Central memory CD4-positive, alpha-beta T cell (primary cell): ENCODE measurements around the gene DAAM2.

Experiments
- DNase-seq: peaks from one replicate; pipeline ENCODE4 v3.0.0; 2022

The DAAM2 gene

GRCh38 chr6:39850736-39851297 is 58.6 kb downstream of the DAAM2 start:
- no peak for DNase-seq

- DNase-seq, result no peak
These were observed 59.2 kb downstream of the DAAM2 start for GRCh38 chr6:39851331-39851730.

- no peak for DNase-seq
These were observed 60.1 kb downstream of the DAAM2 start for GRCh38 chr6:39852324-39852723.

- DNase-seq, result no peak
These were observed 61.4 kb downstream of the DAAM2 start for GRCh38 chr6:39853604-39854003.

- no peak for DNase-seq
These were observed 63.3 kb downstream of the DAAM2 start for GRCh38 chr6:39855356-39855995.

GRCh38 chr6:39859025-39859424 is 66.8 kb downstream of the DAAM2 start:
- no peak for DNase-seq

GRCh38 chr6:39861663-39862062 is 69.5 kb downstream of the DAAM2 start:
- no peak for DNase-seq

- DNase-seq, result peak; percentile 5
These were observed 73.1 kb downstream of the DAAM2 start for GRCh38 chr6:39865011-39865888.

- DNase-seq, result no peak
These were observed 75.4 kb downstream of the DAAM2 start for GRCh38 chr6:39867592-39867991.

- no peak for DNase-seq
These were observed 78.8 kb downstream of the DAAM2 start for GRCh38 chr6:39870950-39871349.

GRCh38 chr6:39873439-39873838 is 81.3 kb downstream of the DAAM2 start:
- DNase-seq, result no peak

- no peak for DNase-seq
These were observed 83.9 kb downstream of the DAAM2 start for GRCh38 chr6:39876111-39876510.

GRCh38 chr6:39876826-39877225 is 84.7 kb downstream of the DAAM2 start:
- DNase-seq, result no peak

GRCh38 chr6:39879535-39879934 is 87.4 kb downstream of the DAAM2 start:
- no peak for DNase-seq

- no peak for DNase-seq
These were observed 88.4 kb downstream of the DAAM2 start for GRCh38 chr6:39880594-39880993.

- no peak for DNase-seq
These were observed 89.8 kb downstream of the DAAM2 start for GRCh38 chr6:39881851-39882530.

- DNase-seq, result no peak
These were observed 90.3 kb downstream of the DAAM2 start for GRCh38 chr6:39882531-39882899.

GRCh38 chr6:39884696-39885095 is 92.5 kb downstream of the DAAM2 start:
- no peak for DNase-seq

GRCh38 chr6:39885691-39886090 is 93.5 kb downstream of the DAAM2 start:
- no peak for DNase-seq

- DNase-seq, result no peak
These were observed 94.7 kb downstream of the DAAM2 start for GRCh38 chr6:39886871-39887270.

- DNase-seq, result no peak
These were observed 95.7 kb downstream of the DAAM2 start for GRCh38 chr6:39887692-39888450.

GRCh38 chr6:39889229-39889628 is 97.1 kb downstream of the DAAM2 start:
- DNase-seq, result no peak

GRCh38 chr6:39891353-39891752 is 99.2 kb downstream of the DAAM2 start:
- DNase-seq, result no peak
